Activated CD4-positive, alpha-beta memory T cell treated with anti-CD3 and anti-CD28 coated beads for 36 hours (primary cell): Measurements from ENCODE around the gene ORC6. TPM values are rescaled to one million over a fixed set of nuclear protein-coding genes. Genes with fewer than 3 reads are reported as not detected.

Source experiments
- CTCF ChIA-PET: fragments of 350-600 bp; sonication (Branson Sonifier 250); formaldehyde crosslinking; loops from one replicate; lab custom pipeline; 2021; ENCODE audit warnings: antibody characterized with exemption, inconsistent platforms; lab: Charles Lee
- POLR2A ChIA-PET: fragments of 350-600 bp; sonication (Branson Sonifier 250); formaldehyde crosslinking; loops from one replicate; lab custom pipeline; 2021; ENCODE audit warnings: antibody characterized with exemption; lab: Charles Lee
- DNase-seq: peaks from one replicate; pipeline ENCODE4 v3.0.0-alpha.2; 2020
- H3K27ac Mint-ChIP-seq: one replicate; pipeline ENCODE4 v1.8.0; 2021; ENCODE audit warnings: mixed read lengths
- H3K27me3 Mint-ChIP-seq: one replicate; pipeline ENCODE4 v1.8.0; 2021; ENCODE audit warnings: mixed read lengths
- H3K36me3 Mint-ChIP-seq: one replicate; pipeline ENCODE4 v1.8.0; 2021; ENCODE audit warnings: mixed read lengths
- H3K4me1 Mint-ChIP-seq: one replicate; pipeline ENCODE4 v1.8.0; 2021; ENCODE audit warnings: low read depth, mixed read lengths
- H3K4me3 Mint-ChIP-seq: one replicate; pipeline ENCODE4 v1.8.0; 2021; ENCODE audit warnings: mild to moderate bottlenecking, mixed read lengths
- H3K9me3 Mint-ChIP-seq: one replicate; pipeline ENCODE4 v1.8.0; 2021; ENCODE audit warnings: mixed read lengths
- intact Hi-C: fragments of 100-400 bp; cut with micrococcal nuclease; formaldehyde crosslinking; loops from one replicate; pipeline ENCODE4 v1.15.1; 2023
- total RNA-seq, 2 experiments: library from RNA; stranded (reverse); gene quantifications; one replicate each; pipeline ENCODE4 v1.2.3, GENCODE V29; 2021

Gene ORC6
- total RNA-seq, 2 experiments from 2014 or later: 48.6 to 51.7 TPM

DNA sequence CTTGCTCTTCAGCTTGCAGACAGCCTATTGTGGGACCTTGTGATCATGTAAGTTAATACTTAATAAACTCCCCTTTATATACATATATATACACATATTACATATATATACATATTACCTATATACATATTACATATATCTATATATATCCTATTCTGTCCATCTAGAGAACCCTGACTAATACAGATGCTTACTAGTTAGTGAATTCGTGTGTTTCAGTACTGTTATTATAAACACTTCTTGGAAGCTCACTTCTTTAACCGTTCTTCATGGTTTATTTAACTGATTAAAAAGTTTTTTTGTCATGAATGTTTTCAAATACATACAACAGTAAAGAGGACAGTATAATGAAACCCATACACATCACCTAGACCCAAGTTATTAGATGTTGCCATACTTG is 12.6 kb downstream of the ORC6 start:
- no peaks in the 10 kb centered on the region for H3K27me3 Mint-ChIP-seq
- no peaks in the 10 kb centered on the region for H3K9me3 Mint-ChIP-seq
- no peak overlapping the region for H3K27ac Mint-ChIP-seq
- intact Hi-C loops: no loop called here
- no peak overlapping the region for H3K4me3 Mint-ChIP-seq
- H3K4me1 Mint-ChIP-seq: peaks cover 5% of the 10 kb centered on the region
- peaks cover 10% of the 10 kb centered on the region for H3K36me3 Mint-ChIP-seq
- ChIA-PET POLR2A (no interaction called here), CTCF (no interaction called here)
- DNase-seq: no peak

GRCh38 chr16:46706642-46707041 is 17.2 kb downstream of the ORC6 start:
- peaks cover 6% of the 10 kb centered on the region for H3K4me1 Mint-ChIP-seq
- no peak overlapping the region for H3K4me3 Mint-ChIP-seq
- ChIA-PET POLR2A (interaction anchor here (0.5 kb wide), 1 partner anchor 207 kb away, joined by 3 read pairs; no protein-coding TSS in a partner anchor), CTCF (interaction anchor here (0.7 kb wide), 1 partner anchor 223 kb away, joined by 4 read pairs; no protein-coding TSS in a partner anchor)
- intact Hi-C loops: no loop called here
- no peak overlapping the region for H3K27ac Mint-ChIP-seq
- H3K9me3 Mint-ChIP-seq: no peaks in the 10 kb centered on the region
- H3K36me3 Mint-ChIP-seq: peaks cover 2% of the 10 kb centered on the region
- DNase-seq: no peak
- H3K27me3 Mint-ChIP-seq: no peaks in the 10 kb centered on the region

- intact Hi-C loops: no loop called here
- Mint-ChIP-seq H3K36me3 (no peaks in the 10 kb centered on the region), H3K9me3 (no peaks in the 10 kb centered on the region), H3K27ac (no peak overlapping the region), H3K4me3 (no peak overlapping the region), H3K4me1 (peaks cover 6% of the 10 kb centered on the region), H3K27me3 (no peaks in the 10 kb centered on the region)
- CTCF ChIA-PET: interaction anchor here (1.1 kb wide), 1 partner anchor 25 kb away, joined by 3 read pairs; no protein-coding TSS in a partner anchor
- no peak for DNase-seq
- POLR2A ChIA-PET: no interaction called here
Observed at GRCh38 chr16:46709469-46710005, 20.1 kb downstream of the ORC6 start.

DNA sequence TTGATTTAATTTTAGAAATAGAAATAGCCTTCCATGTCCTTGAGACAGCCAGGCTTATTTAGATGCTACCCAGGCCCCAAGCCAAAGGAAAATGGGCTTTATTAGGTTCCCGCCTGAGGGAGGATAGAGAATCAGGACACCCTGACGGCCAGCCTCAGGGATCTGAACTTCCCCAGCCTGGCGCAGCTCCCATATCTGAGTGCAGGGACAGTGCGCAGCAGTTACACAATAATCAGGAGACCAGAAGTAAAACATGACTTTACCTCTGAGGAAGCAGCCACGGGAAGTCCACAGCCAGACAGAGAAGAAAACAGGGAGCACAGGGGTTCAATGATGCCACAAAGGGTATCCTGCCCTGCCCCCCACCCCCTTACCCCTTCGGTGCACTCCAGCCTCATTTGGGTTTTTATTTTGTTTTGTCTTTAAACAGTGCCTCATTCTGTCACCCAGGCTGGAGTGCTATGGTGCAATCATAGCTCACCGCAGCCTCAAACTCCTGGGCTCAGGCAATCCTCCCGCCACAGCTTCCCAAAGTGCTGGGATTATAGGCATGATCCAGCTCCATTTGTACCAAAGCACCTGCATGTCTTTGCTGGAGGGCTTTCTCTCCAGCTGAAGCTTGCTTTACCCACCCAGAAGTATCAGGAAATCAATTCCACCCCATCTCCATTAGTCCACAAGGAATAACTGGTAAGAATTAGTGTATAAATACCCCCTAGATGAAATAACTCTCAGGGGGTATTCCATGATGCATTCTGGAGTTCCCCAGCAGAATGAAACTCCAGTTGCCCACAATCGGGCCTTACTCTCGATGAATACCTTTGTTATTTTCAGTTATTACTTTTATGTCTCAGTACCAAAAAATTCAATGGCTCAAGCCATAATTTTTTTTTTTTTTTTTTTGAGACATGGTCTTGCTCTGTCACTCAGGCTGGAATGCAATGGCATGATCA is 21.9 kb downstream of the ORC6 start:
- no peaks in the 10 kb centered on the region for H3K9me3 Mint-ChIP-seq
- no peaks in the 10 kb centered on the region for H3K27me3 Mint-ChIP-seq
- CTCF ChIA-PET: no interaction called here
- H3K4me3 Mint-ChIP-seq: no peak overlapping the region
- H3K4me1 Mint-ChIP-seq: peaks cover 6% of the 10 kb centered on the region
- H3K36me3 Mint-ChIP-seq: no peaks in the 10 kb centered on the region
- intact Hi-C loops: no loop called here
- POLR2A ChIA-PET: interaction anchor here (0.6 kb wide), 1 partner anchor 51 kb away, joined by 3 read pairs; no protein-coding TSS in a partner anchor
- no peak overlapping the region for H3K27ac Mint-ChIP-seq
- DNase-seq: no peak

DNA sequence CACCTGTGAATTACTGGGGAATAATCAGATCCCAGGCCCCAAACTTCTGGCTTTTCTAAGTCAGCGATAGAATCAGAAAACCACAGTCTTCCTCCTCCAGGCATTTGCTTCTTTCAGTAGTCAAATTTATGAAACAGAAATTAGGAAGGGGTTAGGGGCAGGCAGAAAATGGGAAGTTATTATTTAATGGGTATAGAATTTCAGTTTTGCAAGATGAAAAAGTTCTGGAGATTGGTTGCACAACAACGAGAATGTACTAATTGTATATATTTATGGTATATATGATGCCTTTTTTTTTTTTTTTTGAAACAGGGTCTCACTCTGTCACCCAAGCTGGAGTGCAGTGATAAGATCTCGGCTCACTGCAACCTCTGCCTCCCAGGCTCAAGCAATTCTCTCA is 23.5 kb downstream of the ORC6 start:
- no peaks in the 10 kb centered on the region for H3K36me3 Mint-ChIP-seq
- no peaks in the 10 kb centered on the region for H3K9me3 Mint-ChIP-seq
- H3K27ac Mint-ChIP-seq: no peak overlapping the region
- intact Hi-C loops: no loop called here
- no peak for DNase-seq
- ChIA-PET POLR2A (no interaction called here), CTCF (no interaction called here)
- H3K4me1 Mint-ChIP-seq: no peaks in the 10 kb centered on the region
- no peak overlapping the region for H3K4me3 Mint-ChIP-seq
- H3K27me3 Mint-ChIP-seq: no peaks in the 10 kb centered on the region

GRCh38 chr16:46713634-46714033 is 24.2 kb downstream of the ORC6 start:
- H3K4me3 Mint-ChIP-seq: no peak overlapping the region
- intact Hi-C loops: no loop called here
- no peaks in the 10 kb centered on the region for H3K27me3 Mint-ChIP-seq
- no peak overlapping the region for H3K27ac Mint-ChIP-seq
- POLR2A ChIA-PET: no interaction called here
- no peaks in the 10 kb centered on the region for H3K36me3 Mint-ChIP-seq
- H3K4me1 Mint-ChIP-seq: no peaks in the 10 kb centered on the region
- no peak for DNase-seq
- no peaks in the 10 kb centered on the region for H3K9me3 Mint-ChIP-seq
- CTCF ChIA-PET: no interaction called here

DNA sequence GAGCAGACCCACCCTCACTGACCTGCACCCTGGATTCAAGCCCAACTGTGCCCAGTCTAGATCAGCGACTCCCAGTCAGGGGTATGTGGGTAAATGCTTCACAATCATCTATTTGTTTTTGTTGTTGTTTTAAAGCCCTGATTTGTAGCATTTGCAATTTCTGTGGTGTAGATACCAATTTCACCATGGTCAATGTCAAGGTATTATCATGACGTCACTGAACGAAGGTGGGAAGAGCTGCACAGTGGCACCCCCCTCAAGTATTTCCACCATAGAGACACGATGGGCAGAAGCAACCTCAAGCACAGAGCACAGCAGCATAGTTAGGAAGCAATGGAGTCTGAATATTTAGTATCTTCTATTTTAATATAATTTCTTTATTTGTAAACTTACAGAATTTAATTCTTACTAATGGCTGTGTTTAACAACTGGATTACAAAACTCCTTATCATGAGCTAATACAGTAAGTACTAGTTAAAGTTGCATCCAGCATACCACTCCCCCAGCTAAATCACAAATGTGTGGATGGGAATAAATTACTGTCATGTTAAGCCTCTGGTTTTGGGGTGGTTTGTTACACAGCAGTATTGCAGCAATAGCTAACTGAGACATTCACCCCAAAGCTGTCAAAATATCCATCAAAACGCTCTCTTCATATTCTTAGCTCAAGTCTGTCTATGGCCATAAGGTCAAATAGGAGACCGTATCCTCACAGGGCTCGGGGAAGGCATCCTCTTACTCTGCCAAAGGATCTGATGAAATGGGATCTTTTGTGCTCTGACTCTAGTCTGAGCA is 25.5 kb downstream of the ORC6 start:
- H3K36me3 Mint-ChIP-seq: no peaks in the 10 kb centered on the region
- ChIA-PET CTCF (interaction anchor here (0.9 kb wide), 1 partner anchor 9 kb away, joined by 3 read pairs; no protein-coding TSS in a partner anchor), POLR2A (no interaction called here)
- H3K4me1 Mint-ChIP-seq: no peaks in the 10 kb centered on the region
- no peak overlapping the region for H3K4me3 Mint-ChIP-seq
- intact Hi-C loops: no loop called here
- H3K27ac Mint-ChIP-seq: no peak overlapping the region
- H3K27me3 Mint-ChIP-seq: no peaks in the 10 kb centered on the region
- no peaks in the 10 kb centered on the region for H3K9me3 Mint-ChIP-seq
- DNase-seq: no peak

DNA sequence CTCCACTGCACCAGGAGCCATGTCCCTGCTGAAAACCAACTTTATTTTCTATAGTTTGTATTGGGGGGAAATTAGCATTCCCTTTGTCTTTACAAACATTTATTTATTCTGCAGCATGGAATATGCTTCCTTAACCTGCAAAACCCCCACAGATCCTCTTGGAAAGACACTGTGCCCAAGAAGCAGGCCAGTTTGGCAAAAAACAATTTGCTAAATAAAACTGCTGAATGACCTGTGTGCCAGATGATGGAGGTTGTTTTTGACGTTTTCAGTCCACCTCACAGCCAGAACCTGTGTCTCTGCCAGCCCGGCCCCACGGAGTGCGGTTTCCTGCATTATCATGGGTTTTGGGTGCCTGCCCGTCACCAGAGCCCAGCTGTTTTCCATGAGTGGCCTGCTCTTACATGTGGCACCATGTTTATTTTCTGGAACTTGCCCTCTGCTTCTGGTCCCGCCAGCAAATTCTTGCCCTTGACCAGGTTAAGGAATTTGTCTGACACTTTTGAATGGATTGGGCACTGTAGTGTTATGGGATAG is 26.4 kb downstream of the ORC6 start:
- Mint-ChIP-seq H3K27me3 (no peaks in the 10 kb centered on the region), H3K9me3 (no peaks in the 10 kb centered on the region), H3K36me3 (no peaks in the 10 kb centered on the region), H3K4me1 (no peaks in the 10 kb centered on the region), H3K27ac (no peak overlapping the region), H3K4me3 (no peak overlapping the region)
- no peak for DNase-seq
- ChIA-PET CTCF (no interaction called here), POLR2A (no interaction called here)
- intact Hi-C loops: no loop called here

- DNase-seq: no peak
- Mint-ChIP-seq H3K27me3 (no peaks in the 10 kb centered on the region), H3K9me3 (no peaks in the 10 kb centered on the region), H3K27ac (no peak overlapping the region), H3K4me1 (no peaks in the 10 kb centered on the region), H3K4me3 (no peak overlapping the region), H3K36me3 (no peaks in the 10 kb centered on the region)
- intact Hi-C loops: no loop called here
- ChIA-PET POLR2A (no interaction called here), CTCF (no interaction called here)
Observed at GRCh38 chr16:46717692-46718091, 28.2 kb downstream of the ORC6 start.

DNA sequence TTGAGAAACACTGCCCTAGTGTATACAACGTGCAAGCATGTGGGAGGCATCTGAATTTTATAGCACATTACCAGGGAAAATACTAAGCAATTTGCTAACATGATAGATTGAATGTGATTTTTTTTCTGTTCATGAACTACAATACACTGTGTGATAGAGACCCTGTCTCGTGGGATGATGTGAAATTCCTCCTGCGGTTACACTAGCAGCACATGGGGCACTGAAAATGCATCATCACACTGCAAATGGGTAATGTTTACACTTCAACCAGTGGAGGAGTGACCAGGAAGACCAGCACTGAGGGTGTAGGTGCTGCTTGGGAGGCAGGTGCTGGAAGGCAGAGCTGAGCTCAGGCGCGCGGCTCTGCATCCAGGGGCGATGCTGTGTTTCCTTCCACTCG is 28.8 kb downstream of the ORC6 start:
- ChIA-PET POLR2A (no interaction called here), CTCF (no interaction called here)
- Mint-ChIP-seq H3K36me3 (no peaks in the 10 kb centered on the region), H3K27me3 (no peaks in the 10 kb centered on the region), H3K27ac (no peak overlapping the region), H3K4me3 (no peak overlapping the region), H3K9me3 (no peaks in the 10 kb centered on the region), H3K4me1 (no peaks in the 10 kb centered on the region)
- intact Hi-C loops: no loop called here
- DNase-seq: no peak

GRCh38 chr16:46719528-46719927 is 30.1 kb downstream of the ORC6 start:
- ChIA-PET CTCF (no interaction called here), POLR2A (no interaction called here)
- Mint-ChIP-seq H3K27me3 (no peaks in the 10 kb centered on the region), H3K36me3 (no peaks in the 10 kb centered on the region), H3K9me3 (peaks cover 2% of the 10 kb centered on the region), H3K27ac (no peak overlapping the region), H3K4me3 (no peak overlapping the region), H3K4me1 (no peaks in the 10 kb centered on the region)
- intact Hi-C loops: no loop called here
- no peak for DNase-seq

- Mint-ChIP-seq H3K36me3 (no peaks in the 10 kb centered on the region), H3K4me1 (no peaks in the 10 kb centered on the region), H3K9me3 (peaks cover 8% of the 10 kb centered on the region), H3K27me3 (no peaks in the 10 kb centered on the region), H3K4me3 (no peak overlapping the region), H3K27ac (no peak overlapping the region)
- intact Hi-C loops: no loop called here
- ChIA-PET POLR2A (no interaction called here), CTCF (no interaction called here)
- DNase-seq: no peak
Observed at GRCh38 chr16:46720619-46721018, 31.2 kb downstream of the ORC6 start.
